ENCODE results near the gene NFATC2.
"Not testable (repeated sequence)": the region's sequence is repeated elsewhere in the genome, so short reads cannot be mapped to it uniquely, and the experiment has no call there.

Gene NFATC2

DNA sequence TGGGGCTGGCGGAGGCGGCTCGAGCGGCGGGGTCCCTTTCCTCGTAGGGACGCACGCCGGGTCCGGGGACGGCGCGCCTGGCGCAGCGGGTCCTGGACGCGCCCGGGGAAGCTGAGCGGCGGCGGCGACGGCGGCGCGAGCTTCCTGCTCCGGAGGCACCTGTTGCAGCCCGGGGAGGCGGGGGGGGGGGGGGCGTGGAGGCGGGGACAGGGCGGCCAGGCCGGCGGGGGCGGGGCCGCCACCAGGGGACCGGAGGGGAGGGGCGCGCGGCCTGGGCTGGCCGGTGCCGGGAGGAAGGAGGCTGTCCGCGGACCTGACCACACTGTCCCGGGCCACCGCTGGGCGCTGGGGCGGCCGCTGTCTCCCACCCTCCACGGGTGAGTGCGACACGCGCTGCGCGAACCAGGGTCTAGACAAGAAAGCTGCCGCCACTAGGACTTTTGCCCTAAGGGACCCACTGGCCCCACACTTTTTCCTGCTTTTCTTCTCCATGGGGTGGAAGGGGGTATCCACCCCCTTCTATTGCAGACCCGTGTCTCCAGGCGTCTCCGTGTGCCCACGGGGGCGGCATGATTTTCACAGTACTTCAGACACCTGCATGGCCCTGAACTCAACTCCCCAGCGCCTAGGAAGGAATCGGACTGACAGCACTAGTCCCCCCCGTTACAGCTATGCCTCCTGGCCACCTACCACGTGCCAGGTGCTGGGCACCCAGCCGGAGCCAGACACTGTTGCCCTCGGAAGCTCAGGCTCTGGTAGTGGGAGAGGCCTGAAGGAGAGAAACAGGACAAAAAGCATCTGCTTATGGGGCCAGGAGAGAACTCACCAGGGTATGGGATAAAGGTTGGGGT is at the start of gene NFATC2:
TSS of gene NFATC2 (minus strand) at position 149 of the 851 bp plus-strand sequence. CDS start 220 bp downstream, outside the sequence.
- DNase-seq (ENCODE audit: low spot score), result peak; percentile 96

GRCh38 chr20:51591871-51592270 is 49.4 kb upstream of the NFATC2 start:
- DNase-seq (ENCODE audit: low spot score), result no peak

DNA sequence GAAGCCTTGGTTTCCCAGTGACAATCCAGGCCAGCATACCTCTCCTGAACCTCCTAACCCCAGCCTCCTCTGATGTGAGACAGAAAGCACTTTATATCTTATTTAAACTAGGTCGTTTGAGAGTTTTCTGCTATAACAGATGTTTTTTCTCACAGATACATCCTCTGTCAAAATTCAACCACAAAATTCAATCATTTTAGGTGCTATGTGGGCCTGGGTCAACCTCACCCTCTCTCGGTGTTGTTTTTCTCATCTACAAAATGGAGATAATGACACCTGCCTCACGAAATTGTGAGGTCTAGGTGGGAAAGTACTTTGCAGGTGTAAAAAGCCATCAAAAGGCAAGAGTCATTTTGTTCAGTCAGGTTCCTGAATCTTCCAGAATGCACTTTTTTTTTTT is 46.2 kb upstream of the NFATC2 start:
- no peak for DNase-seq (ENCODE audit: low spot score)

DNA sequence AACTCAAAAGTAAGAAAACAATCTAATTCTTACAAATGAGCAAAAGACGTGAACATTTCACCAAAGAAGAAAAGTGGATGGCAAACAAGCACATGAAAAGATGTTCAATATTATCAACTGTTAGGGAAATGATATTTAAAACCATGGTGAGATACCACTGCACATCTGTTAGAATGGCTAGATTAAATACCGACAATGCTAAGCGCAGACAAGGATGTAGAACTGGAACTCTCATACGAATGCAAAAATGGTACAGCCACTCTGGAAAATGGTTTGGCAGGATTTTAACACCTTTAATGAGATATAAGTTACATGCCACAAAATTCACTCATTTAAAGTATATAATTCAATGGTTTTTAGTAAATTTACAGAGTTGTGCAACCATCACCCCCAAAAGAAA is 44.6 kb upstream of the NFATC2 start:
- no peak for DNase-seq (ENCODE audit: low spot score)

GRCh38 chr20:51586005-51586440 is 43.5 kb upstream of the NFATC2 start:
- DNase-seq (ENCODE audit: low spot score), result no peak

- DNase-seq (ENCODE audit: low spot score), result no peak
Observed at GRCh38 chr20:51585148-51585547, 42.6 kb upstream of the NFATC2 start.

- no peak for DNase-seq (ENCODE audit: low spot score)
Observed at GRCh38 chr20:51584737-51585136, 42.2 kb upstream of the NFATC2 start.

DNA sequence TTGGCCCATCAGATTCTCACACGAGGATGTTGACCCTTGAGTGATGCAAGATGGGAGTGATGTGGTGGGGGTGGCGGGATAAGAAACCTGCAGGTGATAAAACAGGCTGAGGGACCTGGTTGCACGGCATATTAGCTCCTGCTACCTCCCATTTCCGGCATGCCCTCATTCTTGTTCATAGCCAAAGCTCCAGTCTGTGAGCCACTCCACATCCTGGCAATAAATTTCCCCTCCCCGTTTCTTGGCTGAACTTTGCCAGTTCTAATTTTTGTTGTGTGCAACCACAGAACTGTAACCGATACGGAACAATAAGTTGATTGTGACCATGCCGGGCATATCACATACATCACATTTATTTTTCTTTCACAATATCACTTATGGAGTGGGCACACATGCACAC is 41.6 kb upstream of the NFATC2 start:
- DNase-seq (ENCODE audit: low spot score), result no peak

DNA sequence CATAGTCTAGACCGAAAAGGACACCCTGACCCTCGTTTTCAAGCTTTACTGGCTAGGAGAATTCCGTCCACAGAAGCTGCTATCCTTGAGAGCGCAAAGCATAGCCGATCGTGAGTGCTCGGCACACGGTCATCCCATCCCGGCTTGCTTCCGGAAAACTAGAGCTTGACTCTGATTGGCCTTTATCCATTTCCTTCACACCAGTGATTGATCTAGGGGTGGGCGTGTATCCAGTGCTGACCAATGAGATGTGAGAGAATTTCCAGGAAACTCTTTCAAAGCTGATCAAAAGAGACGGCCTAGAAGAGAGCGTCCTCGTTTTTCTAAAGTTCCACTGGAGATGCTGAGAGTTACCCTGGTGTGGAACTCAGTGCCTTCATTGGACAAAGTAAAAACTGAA is 41.0 kb upstream of the NFATC2 start:
- no peak for DNase-seq (ENCODE audit: low spot score)

DNA sequence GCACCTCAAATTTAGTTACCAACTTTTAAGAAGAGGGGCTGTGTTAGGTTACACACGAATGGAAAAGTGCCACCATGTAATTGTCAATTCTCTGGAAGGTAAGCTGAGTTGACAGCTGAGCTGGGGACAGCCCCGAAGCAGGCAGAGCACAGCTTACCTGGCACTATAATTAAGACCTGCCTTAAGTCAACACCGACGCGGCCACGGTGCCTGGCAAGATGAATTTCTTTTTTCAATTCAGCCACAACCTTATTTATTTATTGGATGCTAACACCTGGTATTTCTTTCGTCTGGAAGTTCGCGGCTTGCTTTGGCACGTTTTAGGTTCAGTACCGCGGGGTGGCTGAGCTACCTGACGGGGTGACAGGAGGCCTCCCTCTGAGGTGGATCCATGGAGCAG is 40.6 kb upstream of the NFATC2 start:
- no peak for DNase-seq (ENCODE audit: low spot score)

DNA sequence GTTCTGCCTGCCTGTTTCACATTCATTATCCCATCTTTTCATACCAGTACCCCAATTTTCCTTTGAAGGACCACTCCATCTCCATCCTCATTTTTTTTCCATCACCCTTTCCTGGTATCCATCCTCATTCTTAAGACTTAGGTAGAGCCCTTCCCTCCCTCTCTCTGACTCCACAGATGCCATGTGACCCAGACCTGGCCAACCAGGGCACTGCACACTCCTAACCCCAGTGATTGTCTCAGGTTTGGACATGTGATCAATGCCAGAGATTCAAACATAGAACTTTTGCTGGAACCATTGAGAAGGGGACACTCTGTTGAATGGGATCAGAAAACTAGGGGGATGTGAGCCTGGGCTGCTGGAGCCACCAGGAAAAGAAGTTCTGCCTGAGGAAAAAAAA is 39.1 kb upstream of the NFATC2 start:
- DNase-seq (ENCODE audit: low spot score), result no peak

GRCh38 chr20:51579137-51579536 is 36.6 kb upstream of the NFATC2 start:
- DNase-seq (ENCODE audit: low spot score), result no peak

DNA sequence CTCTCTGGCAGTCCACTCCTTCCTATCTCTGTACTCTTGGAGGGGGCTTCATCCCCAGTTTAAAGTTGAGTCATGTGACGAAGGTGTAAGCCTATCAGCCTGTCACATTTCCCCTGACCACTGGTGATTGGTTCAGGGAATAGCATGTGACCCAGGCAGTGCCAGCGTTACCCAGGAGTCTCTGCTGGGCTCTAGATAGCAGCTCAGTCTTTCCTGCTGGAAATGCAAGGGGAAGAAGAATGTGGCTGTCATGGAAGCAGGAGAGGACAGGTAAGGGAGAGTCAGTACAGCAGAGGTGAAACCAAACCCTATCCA is 35.6 kb upstream of the NFATC2 start:
- DNase-seq (ENCODE audit: low spot score), result no peak

GRCh38 chr20:51577432-51578144 is 35.1 kb upstream of the NFATC2 start:
- no peak for DNase-seq (ENCODE audit: low spot score)

DNA sequence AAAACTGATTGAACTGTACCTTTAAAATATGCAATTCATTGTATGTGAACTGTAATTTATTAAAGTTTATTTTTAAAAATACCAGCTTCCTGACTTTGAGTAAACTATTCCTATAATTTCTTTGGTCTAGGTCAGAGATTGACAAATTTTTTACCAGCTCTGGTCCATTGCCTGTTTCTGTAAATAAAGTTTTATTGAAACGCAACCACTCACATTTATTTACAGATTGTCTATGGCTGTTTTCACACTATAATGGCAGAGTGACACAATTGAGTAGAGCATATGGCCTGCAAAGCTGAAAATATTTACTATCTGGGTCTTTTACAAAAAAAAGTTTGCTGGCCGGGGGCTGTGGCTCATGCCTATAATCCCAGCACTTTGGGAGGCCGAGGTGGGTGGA is 33.0 kb upstream of the NFATC2 start:
- no peak for DNase-seq (ENCODE audit: low spot score)

GRCh38 chr20:51574248-51575033 is 31.9 kb upstream of the NFATC2 start:
- no peak for DNase-seq (ENCODE audit: low spot score)

GRCh38 chr20:51573576-51574243 is 31.2 kb upstream of the NFATC2 start:
- DNase-seq (ENCODE audit: low spot score), result no peak

DNA sequence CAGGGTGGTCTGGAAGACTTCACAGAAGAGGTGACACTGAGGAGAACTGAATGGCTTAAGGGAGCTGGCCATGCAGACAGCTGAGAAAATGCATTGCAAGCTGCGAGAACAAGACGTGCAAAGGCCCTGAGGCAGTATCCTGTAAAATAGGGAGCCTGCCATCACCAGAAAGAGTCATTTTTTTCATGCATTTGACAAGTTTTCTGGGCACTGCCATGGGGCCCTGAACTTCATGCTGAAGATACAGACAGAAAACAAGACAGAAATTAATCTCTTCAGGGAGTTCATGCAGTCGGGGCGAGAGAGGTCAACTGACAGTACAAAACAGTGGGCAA is 28.9 kb upstream of the NFATC2 start:
- DNase-seq (ENCODE audit: low spot score), result no peak

- DNase-seq (ENCODE audit: low spot score), result no peak
Observed at GRCh38 chr20:51570739-51571459, 28.4 kb upstream of the NFATC2 start.

GRCh38 chr20:51569815-51570738 is 27.6 kb upstream of the NFATC2 start:
- no peak for DNase-seq (ENCODE audit: low spot score)

- DNase-seq (ENCODE audit: low spot score), result not testable (repeated sequence)
Observed at GRCh38 chr20:51568533-51568932, 26.0 kb upstream of the NFATC2 start.
